BE2C (cell line): ENCODE results near the gene TRIM15.

Source experiments
- DNase-seq: peaks from one replicate; pipeline ENCODE4 v3.0.0-alpha.2; 2020
- H3K27me3 ChIP-seq: fragments of 250-450 bp; sonication (Bioruptor Pico); 2 replicates; pipeline ENCODE4 v1.5.1; 2020; ENCODE audit warnings: mild to moderate bottlenecking
- H3K36me3 ChIP-seq: fragments of 250-450 bp; sonication (Bioruptor Pico); 2 replicates; pipeline ENCODE4 v1.5.1; 2020; ENCODE audit warnings: mild to moderate bottlenecking
- H3K4me1 ChIP-seq: fragments of 250-450 bp; sonication (Bioruptor Pico); 2 replicates; pipeline ENCODE4 v1.5.1; 2020
- H3K4me3 ChIP-seq: 2 replicates; pipeline ENCODE4 v1.5.1; 2011; ENCODE audit warnings: low read depth, low read length
- H3K9me3 ChIP-seq: fragments of 250-450 bp; sonication (Bioruptor Pico); 2 replicates; pipeline ENCODE4 v1.5.1; 2020
- CTCF ChIP-seq: IDR thresholded peaks from 2 replicates; pipeline ENCODE4 v1.5.1; 2012; ENCODE audit warnings: mild to moderate bottlenecking, low read depth, low read length

TRIM15 gene

GRCh38 chr6:30207619-30208295, 44.4 kb downstream of the TRIM15 start:
- no peaks in the 10 kb centered on the region; the same call in 1 of the 2 replicates for H3K36me3 ChIP-seq
- H3K4me1 ChIP-seq: no peaks in the 10 kb centered on the region; the same call in 1 of the 2 replicates
- TF ChIP-seq CTCF: no peak
- no peaks in the 10 kb centered on the region for H3K9me3 ChIP-seq
- DNase-seq: no peak
- no peak overlapping the region for H3K4me3 ChIP-seq
- no peaks in the 10 kb centered on the region for H3K27me3 ChIP-seq

- no peak for DNase-seq
- Histone ChIP-seq H3K36me3 (no peaks in the 10 kb centered on the region), H3K4me1 (no peaks in the 10 kb centered on the region; the same call in 1 of the 2 replicates), H3K9me3 (no peaks in the 10 kb centered on the region), H3K4me3 (no peak overlapping the region), H3K27me3 (no peaks in the 10 kb centered on the region)
- TF ChIP-seq CTCF: no peak
Measured at GRCh38 chr6:30211306-30211705, 48.0 kb downstream of the TRIM15 start.

- H3K9me3 ChIP-seq: no peaks in the 10 kb centered on the region
- H3K4me1 ChIP-seq: no peaks in the 10 kb centered on the region; the same call in 1 of the 2 replicates
- TF ChIP-seq CTCF: no peak
- no peak for DNase-seq
- no peaks in the 10 kb centered on the region for H3K27me3 ChIP-seq
- no peaks in the 10 kb centered on the region for H3K36me3 ChIP-seq
- H3K4me3 ChIP-seq: peak overlapping the region; percentile 89
Measured at GRCh38 chr6:30211899-30212298, 48.6 kb downstream of the TRIM15 start.

- Histone ChIP-seq H3K27me3 (no peaks in the 10 kb centered on the region), H3K36me3 (no peaks in the 10 kb centered on the region), H3K9me3 (no peaks in the 10 kb centered on the region), H3K4me1 (no peaks in the 10 kb centered on the region; the same call in 1 of the 2 replicates), H3K4me3 (peak within 1 kb of the TSS; percentile 89)
- TF ChIP-seq CTCF: no peak
- peak; percentile 97 for DNase-seq
Measured at GRCh38 chr6:30212865-30213666, 49.7 kb downstream of the TRIM15 start, which contains the start of gene TRIM26. Gene TRIM26 (minus strand): TSS chr6:30213406. CDS start chr6:30199103, 14,303 bp downstream.

GRCh38 chr6:30213667-30213956, 50.3 kb downstream of the TRIM15 start:
- no peak for DNase-seq
- TF ChIP-seq CTCF: no peak
- H3K4me1 ChIP-seq: no peaks in the 10 kb centered on the region; the same call in 1 of the 2 replicates

More at GRCh38 chr6:30213667-30213956, 50.3 kb downstream of the TRIM15 start:
- H3K36me3 ChIP-seq: no peaks in the 10 kb centered on the region
- H3K4me3 ChIP-seq: peak overlapping the region; percentile 89
- H3K27me3 ChIP-seq: no peaks in the 10 kb centered on the region
- H3K9me3 ChIP-seq: no peaks in the 10 kb centered on the region
